H1 (cell line): ENCODE measurements around the gene TPP2. TPM values are rescaled to one million over a fixed set of nuclear protein-coding genes. Genes with fewer than 3 reads are reported as not detected.

ENCODE experiments used
- ASH2L ChIP-seq: fragments of 200-600, 300-600 bp; sonication (generic); IDR thresholded peaks from one replicate; pipeline ENCODE4 v1.7.1; 2017; ENCODE audit warnings: low read length
- HDAC2 ChIP-seq, 2 experiments: fragments of 300-600 bp in 1 of 2; sonication (generic) in 1 of 2; IDR thresholded peaks; 2 replicates each; pipeline ENCODE4 v1.6.1; 2011 to 2012; ENCODE audit warnings: low read depth in 2 of 2, low read length in 2 of 2, mild to moderate bottlenecking in 2 of 2, moderate library complexity in 2 of 2, borderline replicate concordance in 1 of 2, inconsistent platforms in 1 of 2
- KDM4A ChIP-seq: IDR thresholded peaks from one replicate; pipeline ENCODE4 v1.7.1; 2012; ENCODE audit warnings: low read depth, mild to moderate bottlenecking, moderate library complexity, low read length, inconsistent platforms; ENCODE audit not compliant: severe bottlenecking
- NRF1 ChIP-seq: IDR thresholded peaks from 2 replicates; pipeline ENCODE4 v1.6.1; 2011; ENCODE audit warnings: mild to moderate bottlenecking, low read depth, low read length, improper control_type of control experiment
- ZNF274 ChIP-seq: IDR thresholded peaks from 2 replicates; pipeline ENCODE4 v1.7.0; 2012; ENCODE audit warnings: low read length, borderline replicate concordance; ENCODE audit errors: extremely low read depth
- polyA plus RNA-seq, 7 experiments: library from polyadenylated mRNA; depleted of rRNA in 3 of 7; stranded (reverse) in 5 of 7; unstranded in 2 of 7; fragments of >200 nt in 5 of 7; fragments of 200-250 nt in 2 of 7; gene quantifications; 1 replicate in 5 of 7; 2 replicates in 1 of 7; 4 replicates in 1 of 7; pipeline versions ENCODE4 v1.2.1 to v1.2.3, GENCODE V29; 2011 to 2013; ENCODE audit warnings: missing spikeins in 2 of 7, mixed read lengths in 2 of 7
- total RNA-seq: library from RNA; stranded (reverse); fragmentation: NEBNext Ultra II Directional; extraction: Animal tissue kit (Norgen Biotek cat#: 25700); gene quantifications from 2 replicates; pipeline ENCODE4 v1.2.1, GENCODE V29; 2021
- TF ChIP-seq, protein P1 (sequence below): fragments of 300-600 bp; sonication (generic); IDR thresholded peaks from 2 replicates; pipeline ENCODE4 v1.7.1; 2012; ENCODE audit warnings: low read length, moderate library complexity, mild to moderate bottlenecking, inconsistent platforms; ENCODE audit not compliant: insufficient replicate concordance

The TPP2 gene
- total and polyA plus RNA-seq, 2 of the 8 experiments (the other 6 are each of a cell fraction or from before 2014, with no cell fraction given): 15.9 to 85.7 TPM

DNA sequence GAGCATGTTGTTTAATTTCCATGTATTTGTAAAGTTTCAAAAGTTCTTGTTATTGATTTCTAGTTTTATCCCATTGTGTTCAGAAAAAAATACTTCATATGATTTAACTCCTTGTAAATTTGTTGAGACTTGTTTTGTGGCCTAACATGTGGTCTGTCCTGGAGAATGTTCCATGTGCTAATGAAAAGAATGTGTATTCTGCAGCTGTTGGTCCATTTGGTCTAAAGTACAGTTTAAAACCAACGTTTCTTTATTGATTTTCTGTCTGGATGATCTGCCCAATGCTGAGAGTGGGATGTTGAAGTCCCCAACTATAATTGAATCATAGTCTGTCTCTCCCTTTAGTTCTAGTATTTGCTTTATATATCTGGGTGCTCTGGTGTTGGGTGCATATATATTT lies 34.9 kb upstream of the TPP2 start (continued):
- TF ChIP-seq KDM4A: no peak
- no peak for TF ChIP-seq ZNF274
- no peak for TF ChIP-seq NRF1
- no peak for TF ChIP-seq ASH2L
- TF ChIP-seq, protein P1, sequence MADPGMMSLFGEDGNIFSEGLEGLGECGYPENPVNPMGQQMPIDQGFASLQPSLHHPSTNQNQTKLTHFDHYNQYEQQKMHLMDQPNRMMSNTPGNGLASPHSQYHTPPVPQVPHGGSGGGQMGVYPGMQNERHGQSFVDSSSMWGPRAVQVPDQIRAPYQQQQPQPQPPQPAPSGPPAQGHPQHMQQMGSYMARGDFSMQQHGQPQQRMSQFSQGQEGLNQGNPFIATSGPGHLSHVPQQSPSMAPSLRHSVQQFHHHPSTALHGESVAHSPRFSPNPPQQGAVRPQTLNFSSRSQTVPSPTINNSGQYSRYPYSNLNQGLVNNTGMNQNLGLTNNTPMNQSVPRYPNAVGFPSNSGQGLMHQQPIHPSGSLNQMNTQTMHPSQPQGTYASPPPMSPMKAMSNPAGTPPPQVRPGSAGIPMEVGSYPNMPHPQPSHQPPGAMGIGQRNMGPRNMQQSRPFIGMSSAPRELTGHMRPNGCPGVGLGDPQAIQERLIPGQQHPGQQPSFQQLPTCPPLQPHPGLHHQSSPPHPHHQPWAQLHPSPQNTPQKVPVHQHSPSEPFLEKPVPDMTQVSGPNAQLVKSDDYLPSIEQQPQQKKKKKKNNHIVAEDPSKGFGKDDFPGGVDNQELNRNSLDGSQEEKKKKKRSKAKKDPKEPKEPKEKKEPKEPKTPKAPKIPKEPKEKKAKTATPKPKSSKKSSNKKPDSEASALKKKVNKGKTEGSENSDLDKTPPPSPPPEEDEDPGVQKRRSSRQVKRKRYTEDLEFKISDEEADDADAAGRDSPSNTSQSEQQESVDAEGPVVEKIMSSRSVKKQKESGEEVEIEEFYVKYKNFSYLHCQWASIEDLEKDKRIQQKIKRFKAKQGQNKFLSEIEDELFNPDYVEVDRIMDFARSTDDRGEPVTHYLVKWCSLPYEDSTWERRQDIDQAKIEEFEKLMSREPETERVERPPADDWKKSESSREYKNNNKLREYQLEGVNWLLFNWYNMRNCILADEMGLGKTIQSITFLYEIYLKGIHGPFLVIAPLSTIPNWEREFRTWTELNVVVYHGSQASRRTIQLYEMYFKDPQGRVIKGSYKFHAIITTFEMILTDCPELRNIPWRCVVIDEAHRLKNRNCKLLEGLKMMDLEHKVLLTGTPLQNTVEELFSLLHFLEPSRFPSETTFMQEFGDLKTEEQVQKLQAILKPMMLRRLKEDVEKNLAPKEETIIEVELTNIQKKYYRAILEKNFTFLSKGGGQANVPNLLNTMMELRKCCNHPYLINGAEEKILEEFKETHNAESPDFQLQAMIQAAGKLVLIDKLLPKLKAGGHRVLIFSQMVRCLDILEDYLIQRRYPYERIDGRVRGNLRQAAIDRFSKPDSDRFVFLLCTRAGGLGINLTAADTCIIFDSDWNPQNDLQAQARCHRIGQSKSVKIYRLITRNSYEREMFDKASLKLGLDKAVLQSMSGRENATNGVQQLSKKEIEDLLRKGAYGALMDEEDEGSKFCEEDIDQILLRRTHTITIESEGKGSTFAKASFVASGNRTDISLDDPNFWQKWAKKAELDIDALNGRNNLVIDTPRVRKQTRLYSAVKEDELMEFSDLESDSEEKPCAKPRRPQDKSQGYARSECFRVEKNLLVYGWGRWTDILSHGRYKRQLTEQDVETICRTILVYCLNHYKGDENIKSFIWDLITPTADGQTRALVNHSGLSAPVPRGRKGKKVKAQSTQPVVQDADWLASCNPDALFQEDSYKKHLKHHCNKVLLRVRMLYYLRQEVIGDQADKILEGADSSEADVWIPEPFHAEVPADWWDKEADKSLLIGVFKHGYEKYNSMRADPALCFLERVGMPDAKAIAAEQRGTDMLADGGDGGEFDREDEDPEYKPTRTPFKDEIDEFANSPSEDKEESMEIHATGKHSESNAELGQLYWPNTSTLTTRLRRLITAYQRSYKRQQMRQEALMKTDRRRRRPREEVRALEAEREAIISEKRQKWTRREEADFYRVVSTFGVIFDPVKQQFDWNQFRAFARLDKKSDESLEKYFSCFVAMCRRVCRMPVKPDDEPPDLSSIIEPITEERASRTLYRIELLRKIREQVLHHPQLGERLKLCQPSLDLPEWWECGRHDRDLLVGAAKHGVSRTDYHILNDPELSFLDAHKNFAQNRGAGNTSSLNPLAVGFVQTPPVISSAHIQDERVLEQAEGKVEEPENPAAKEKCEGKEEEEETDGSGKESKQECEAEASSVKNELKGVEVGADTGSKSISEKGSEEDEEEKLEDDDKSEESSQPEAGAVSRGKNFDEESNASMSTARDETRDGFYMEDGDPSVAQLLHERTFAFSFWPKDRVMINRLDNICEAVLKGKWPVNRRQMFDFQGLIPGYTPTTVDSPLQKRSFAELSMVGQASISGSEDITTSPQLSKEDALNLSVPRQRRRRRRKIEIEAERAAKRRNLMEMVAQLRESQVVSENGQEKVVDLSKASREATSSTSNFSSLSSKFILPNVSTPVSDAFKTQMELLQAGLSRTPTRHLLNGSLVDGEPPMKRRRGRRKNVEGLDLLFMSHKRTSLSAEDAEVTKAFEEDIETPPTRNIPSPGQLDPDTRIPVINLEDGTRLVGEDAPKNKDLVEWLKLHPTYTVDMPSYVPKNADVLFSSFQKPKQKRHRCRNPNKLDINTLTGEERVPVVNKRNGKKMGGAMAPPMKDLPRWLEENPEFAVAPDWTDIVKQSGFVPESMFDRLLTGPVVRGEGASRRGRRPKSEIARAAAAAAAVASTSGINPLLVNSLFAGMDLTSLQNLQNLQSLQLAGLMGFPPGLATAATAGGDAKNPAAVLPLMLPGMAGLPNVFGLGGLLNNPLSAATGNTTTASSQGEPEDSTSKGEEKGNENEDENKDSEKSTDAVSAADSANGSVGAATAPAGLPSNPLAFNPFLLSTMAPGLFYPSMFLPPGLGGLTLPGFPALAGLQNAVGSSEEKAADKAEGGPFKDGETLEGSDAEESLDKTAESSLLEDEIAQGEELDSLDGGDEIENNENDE: no peak
- no peak for TF ChIP-seq HDAC2 (IDR thresholded peaks at IDR 0.05; ENCODE audit: borderline replicate concordance in 1 of 2, low read depth in 2 of 2, low read length in 2 of 2)
